GM04504 (cell line): ENCODE data around the gene ETV7.
"Not testable (repeated sequence)": the region's sequence is repeated elsewhere in the genome, so short reads cannot be mapped to it uniquely, and the experiment has no call there.

Source experiments
- DNase-seq: peaks from one replicate; pipeline ENCODE4 v3.0.0-alpha.2; 2012; ENCODE audit warnings: low read depth

ETV7 gene

DNA sequence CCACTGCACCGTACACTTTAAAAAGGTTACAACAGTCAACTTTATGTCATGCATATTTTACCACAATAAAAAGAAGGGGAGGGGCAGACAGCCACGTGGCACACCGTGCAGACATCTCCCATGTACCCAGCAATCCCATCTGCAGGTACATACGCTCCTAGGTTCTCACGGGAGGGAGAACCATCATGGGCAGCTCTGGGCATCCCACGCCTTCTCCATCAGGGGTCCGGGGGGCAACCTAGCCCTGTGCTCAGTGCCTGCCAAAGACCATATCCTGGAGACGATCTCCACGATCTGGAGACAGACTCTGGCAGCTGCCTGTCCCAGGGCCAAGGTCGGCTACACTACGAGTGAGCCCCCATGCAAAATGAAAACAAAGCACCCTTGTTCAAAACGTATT lies 48.3 kb downstream of the ETV7 start:
- DNase-seq, result no peak

DNA sequence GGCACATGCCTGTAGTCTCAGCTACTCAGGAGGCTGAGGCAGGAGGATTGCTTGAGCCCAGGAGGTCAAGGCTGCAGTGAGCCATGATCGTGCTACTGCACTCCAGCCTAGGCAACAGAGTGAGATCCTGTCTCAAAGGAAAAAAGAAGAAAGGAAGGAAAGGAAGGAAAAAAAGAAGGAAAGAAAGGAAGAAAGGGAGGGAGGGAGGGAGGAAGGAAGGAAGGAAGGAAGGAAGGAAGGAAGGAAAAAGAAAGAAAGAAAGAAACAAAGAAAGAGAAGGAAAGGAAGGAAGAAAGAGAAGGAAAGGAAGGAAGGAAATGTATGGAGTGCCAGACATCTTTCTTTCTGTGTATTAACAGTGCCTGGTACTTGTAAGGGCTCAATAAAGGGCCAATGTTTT lies 49.2 kb downstream of the ETV7 start:
- DNase-seq, result not testable (repeated sequence)

DNA sequence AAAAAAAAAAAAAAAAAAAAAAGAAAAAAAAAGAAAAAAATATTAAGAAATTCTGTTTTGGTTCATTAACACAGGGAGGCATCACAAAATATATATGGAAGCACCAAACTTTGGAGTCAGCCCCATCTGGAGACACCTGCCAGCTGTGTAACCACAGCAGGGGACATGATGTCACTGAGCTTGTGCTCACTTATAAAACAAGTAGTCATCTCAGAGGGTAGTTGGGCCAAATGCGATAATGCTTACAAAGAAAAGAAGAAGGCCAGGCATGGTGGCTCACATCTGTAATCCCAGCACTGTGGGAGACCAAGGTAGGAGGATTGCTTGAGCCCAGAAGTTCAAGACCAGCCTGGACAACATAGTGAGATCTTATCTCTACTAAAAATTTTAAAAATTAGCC lies 49.7 kb downstream of the ETV7 start:
- no peak for DNase-seq

DNA sequence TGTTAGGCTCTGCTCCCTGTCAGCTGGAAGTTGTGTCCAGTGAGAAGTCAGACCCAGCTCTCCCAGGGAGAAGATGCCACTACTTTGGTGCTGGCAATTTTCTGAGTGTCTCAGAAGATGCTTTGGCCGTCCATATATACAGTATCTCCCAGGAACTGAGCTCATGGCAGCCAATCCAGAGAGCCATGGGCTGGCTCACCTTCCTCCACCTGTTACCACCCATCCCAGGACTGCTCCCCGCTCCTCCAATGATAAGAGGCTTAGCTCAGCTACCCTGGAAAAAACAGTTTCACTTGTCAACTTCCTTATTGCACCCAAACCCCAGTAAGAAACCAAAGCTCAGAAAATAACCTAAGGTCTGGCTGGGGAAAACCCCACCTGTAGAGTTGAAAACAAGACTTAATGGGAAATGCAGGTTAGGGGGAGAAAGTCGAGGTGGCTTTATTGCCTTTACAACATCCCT lies 50.7 kb downstream of the ETV7 start, which contains the start of gene BNIP5:
Gene BNIP5, minus strand, starts transcription at position 110 of the 463 bp plus-strand sequence. CDS start 6,198 bp downstream, outside the sequence.
- DNase-seq, result no peak

DNA sequence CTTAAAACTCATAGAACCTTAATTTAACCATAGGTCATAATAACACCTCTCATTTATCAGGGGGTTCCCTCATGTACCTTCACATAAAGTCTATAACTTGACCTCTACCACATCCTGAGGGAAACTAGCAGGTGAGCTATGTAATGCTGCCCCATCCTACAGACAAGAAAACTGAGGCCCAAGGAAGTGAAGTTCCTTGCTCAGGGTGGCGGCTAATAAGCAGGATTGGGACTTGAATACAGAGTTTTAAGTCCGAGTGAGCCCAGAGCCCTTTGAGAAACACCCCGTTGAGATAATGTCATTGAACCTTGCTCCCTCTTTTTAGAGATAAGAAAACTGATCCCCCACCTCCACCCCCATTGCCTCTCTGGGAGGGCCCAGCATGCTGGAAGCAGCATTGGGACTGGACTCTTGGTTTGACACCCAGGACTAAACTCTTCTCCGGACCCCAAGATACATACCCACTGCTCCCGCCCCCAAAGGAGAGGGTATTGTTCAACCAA lies 51.2 kb downstream of the ETV7 start:
- DNase-seq, result no peak

DNA sequence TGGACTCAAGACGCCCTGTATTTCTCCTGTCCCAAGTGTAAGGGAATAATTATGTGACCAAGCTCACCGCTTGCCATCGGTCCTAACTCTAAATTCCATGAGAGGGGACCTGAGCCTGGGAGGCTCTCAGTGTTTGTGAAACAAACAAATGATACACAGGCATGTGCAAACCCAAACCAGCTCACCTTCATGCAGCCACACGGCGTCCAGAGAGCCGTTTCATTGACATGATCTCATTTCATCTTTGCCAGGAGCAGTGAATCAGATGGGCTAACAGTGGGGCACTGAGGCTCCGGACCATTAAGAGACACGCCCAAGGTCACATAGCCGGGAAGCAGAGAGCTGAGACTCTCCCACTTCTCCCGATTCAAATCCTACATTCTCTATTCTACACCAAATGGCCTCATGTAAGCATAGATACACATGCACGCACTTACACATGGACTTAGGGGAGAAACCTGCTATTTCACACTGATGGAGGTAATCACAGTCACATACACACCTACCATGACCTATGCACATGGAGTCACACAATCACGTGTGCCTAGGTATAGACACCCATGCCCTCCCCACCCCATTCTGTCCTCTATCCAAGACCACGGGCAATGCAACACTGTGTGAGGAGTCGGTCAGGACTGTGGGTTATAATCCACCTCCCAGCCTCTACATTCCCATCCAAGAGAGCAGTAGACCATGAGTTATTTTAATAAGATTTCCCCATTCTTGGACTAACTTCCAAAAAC lies 51.8 kb downstream of the ETV7 start:
- no peak for DNase-seq

DNA sequence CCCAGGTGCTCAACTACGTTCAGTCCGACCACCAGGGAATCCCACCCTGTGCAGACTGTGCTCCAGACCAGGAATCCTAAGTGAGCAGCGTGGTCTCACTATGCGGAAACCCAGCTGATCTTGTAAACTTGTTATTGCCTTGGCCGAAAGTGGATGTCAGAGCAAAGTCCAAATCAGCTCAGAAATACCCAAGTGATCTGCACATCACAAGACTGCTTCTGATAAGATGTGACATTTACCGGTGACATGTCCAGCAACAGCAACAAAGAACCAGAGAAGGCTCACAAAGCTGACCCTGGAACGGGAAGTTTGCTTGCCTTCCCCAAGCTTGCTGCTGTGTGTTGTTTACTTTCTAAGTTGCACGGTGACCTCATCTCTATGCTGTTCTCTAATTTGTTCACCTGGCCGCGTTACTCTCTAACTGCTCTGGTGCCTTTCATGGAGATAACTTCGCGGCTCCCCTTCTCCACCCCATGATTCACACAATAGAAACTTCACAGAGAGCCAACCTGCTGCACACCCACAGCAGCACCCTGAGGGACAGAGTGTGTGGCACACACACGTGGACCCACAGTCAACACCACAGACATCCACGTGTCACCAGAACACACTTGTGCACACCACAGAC lies 52.5 kb downstream of the ETV7 start:
- no peak for DNase-seq

DNA sequence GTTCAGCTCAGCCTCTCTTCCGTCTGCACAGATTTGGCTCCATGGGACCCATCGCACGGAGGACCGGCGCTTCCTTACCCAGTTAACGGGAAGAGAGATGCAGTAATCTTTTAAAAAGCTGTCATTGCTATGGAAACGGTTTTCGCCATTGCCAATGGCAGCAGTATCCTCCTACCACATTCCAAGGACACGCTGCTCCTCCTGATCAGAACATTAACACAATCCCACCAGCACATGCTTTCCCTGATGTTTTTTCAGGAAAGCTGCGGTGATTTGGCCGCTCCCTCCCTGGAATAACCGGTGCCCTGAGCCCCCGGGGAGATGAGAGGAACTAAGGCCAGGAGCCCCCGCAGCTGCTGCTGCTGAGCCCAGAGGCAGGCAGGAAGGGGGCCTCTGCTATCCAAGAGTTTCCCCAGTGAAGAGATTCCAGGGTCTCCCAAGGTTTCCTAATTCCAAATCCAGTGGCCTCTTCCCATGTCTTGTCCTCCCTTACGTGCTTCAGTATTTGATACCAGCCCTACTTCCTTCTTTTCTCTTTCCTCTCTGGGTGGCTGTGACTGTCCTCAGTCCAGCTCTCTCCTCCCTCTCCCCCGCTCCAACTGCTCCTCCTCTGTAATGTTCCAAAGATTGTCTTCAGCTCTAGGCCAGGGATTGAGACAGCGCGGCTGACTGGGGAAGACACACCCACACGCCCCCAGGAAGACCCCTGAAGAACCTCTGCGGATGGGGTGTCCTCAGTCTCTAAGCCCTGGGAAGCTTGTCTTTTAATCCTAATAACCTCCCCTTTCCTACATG lies 53.3 kb downstream of the ETV7 start:
- no peak for DNase-seq

DNA sequence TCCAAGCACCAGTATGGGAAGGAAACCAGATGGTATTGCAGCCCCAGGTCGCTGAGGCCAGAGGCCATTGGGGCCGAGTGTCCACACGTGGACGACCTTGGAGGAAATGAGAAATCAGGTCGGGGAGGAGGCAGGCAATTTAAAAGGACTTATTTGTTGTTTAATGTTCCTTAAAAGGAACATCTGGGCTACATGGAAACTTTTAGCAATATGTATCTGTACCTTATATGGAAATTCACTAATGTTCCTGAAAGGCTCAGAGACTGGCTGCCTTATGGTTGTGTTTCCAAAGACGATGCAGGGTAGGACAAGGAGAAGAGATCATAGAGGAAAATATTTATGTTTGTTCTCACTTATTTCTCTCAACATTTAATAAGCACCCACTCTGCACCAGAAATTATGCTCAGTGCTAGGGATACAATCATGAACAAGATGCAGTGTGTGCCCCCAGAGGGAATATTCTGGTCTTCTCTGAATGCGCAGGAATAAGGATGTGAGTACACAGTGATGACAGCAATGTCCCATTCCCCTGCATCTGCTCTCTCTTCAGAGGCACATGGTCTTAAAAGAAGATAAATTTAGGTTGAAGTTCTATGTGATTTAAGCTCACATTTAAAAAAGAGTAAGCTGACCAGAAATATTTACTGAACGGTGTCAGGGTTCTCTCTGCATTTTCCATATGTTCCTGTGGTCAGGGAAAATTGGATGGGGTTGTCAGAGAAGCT lies 54.1 kb downstream of the ETV7 start:
- no peak for DNase-seq

DNA sequence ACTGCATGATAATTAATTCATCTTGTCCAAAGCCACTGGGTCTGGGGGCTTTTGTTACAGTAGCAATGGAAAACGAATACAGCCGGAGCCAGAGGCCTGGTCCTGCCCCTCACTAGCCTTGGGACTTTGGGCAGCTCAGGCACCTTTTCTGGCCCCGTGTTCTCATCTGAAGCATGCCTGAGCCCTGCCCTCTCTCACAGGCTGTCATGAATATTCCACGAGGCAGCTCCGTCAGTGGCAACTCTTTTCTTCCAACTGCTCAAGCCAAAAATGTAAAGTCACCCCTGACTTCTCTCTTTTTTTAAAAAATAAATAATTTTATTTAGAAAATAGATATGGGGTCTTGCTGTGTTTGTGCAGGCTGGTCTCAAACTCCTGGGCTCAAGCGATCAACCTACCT lies 56.1 kb downstream of the ETV7 start:
- DNase-seq, result no peak

DNA sequence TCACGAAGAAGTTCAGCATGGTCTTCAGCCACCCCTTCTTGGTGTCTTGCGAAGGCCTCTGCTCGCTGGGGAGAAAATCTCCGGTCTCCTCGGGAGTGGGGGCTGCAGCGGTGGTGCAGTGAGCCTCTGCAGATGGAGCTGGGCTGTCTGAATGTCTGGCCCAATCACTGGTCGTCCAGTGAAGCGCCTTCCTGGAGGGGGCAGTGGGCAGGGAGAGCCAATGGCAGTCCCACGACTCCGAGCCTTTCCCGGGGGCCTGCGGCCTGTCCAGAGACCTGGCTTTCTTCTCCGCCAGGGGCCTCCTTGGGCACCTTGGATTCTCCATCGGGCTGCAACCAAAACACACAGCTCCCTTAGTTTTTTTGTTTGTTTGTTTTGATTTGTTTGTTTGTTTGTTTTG lies 57.1 kb downstream of the ETV7 start:
- no peak for DNase-seq

DNA sequence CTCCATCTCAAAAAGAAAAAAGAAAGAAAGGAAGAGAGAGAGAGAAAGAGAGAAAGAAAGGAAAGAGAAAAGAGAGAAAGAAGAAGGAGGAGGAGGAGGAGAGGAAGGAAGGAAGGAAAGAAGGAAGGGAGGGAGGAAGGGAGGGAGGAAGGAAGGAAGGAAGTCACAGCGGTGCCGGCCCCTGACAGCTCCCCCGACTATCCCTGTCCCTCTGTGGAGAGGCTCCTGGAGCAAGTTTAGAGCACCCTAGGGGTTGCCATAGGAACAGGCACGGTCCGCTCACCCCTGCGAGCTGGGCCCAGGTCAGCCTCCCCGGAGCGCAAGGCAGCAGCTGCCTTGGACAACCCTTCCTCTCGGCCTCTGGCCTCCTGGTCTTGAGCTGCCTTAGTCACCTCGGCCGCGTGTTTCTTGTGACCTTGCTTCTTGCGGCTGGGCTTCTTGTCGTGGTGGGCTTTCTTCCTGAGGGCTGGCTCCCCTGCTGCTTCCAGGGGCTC lies 57.6 kb downstream of the ETV7 start:
- DNase-seq, result no peak

DNA sequence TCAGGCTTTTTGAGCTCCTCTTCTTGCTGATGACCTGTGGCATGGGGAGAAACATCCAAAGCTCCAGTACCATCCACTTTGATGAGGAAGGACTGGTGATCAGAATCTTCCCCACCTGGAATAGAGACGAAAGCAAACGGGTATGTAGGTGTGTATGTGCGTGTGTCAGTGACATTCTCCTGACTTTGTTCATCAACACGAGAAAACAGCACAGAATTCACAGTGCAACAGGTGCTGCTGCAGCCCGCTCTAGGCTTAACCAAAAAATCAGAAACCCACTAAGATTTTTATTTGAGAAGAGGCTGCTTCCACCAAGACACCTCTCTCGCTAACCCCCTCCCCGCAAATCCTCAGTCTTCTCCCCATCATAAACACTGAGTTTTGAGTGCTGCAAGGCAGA lies 58.9 kb downstream of the ETV7 start:
- DNase-seq, result no peak

DNA sequence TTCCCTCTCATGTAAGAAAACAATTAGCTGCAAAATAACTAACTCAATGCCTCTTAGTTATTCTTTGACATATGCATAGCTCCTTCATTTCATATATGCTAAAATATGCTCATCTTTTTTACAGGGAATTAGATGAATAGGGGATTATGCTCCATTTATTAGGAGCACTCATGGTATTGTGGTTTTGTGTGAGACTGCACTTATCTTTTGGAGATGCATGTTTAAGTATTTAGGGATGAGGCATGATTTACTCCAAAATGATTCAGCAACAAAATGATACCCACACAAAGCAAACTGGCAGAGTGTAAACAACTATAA lies 59.6 kb downstream of the ETV7 start:
- no peak for DNase-seq

DNA sequence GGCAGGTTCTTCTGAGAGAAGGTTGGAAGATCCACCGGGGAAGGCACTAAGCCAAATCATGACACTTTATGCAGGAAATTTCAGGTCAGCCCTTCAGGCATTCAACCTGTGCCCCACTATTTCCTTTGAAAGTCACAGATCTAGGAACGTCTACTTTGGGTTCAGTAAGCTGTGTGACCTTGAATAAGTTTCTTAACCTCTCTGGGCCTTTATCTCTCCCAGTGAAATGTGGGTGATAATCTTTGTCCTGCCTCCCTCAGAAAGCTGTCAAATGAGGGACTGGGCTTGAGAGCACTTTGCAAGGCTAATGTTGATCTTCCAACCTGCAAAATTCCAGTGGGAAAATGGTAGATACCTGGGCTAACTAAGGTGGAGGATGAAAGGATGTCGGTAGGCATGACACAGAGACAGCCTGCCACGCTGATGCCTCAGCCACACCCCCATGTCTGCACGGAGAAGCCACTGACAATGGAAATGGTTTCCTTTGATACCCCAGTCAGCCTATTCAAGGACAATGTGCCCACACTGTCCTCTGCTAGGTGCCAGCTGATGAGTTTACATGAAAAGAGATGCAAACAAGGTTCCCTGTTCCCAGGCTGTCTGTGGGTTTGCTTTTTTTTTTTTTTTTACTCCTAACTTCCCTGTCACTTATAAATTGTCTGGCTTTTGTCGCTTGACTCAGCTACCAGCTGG lies 60.1 kb downstream of the ETV7 start:
- no peak for DNase-seq

DNA sequence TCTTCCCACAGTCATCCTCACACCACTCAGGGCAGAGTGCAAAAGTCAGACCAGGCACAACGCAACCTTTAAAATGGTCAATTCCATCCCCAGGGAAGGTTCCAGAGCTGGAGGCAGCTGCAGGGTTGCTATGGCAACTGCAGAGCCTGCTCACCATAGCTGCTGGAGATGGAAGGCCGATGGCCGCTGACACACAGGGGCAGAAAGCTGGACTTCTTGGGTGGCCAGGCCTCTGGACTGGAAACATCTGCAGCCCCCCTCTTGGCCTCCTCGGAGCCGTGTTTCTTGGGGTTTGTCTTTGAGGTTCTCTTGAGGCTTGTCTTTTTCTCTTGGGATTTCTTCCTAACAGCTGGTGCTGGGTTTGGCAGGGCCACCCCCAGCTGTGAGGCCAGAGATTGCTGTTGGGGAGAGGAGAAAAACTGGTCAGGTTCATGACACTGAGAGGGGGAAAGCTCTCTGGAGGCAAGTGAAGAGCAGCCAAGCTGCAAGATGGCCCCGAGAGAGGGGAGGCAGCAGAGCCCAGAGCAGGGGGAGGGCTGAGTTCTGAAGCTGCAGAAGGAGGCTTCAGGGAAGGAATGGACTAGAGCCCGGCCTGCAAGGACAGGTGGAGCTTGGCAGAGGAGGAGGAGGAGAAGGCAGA lies 61.0 kb downstream of the ETV7 start:
- DNase-seq, result no peak

DNA sequence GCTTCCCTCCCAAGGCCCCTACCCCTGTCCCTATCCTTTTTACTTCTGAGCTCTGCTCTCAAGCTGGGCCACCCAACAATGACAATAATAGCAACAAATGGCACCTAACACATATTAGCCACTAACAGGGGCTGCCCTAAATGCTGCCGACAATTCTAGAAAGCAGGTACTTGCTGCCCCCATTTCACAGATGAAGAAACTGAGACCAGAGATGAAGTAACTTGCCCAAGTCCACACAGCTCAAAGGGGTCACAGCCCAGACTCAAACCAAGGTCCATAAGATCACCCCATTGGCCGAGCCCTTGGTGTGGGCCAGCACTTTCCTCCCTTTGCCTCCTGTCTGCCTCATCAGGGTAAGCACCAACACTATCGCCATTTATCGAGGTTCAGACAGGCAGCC lies 62.8 kb downstream of the ETV7 start:
- DNase-seq, result no peak

DNA sequence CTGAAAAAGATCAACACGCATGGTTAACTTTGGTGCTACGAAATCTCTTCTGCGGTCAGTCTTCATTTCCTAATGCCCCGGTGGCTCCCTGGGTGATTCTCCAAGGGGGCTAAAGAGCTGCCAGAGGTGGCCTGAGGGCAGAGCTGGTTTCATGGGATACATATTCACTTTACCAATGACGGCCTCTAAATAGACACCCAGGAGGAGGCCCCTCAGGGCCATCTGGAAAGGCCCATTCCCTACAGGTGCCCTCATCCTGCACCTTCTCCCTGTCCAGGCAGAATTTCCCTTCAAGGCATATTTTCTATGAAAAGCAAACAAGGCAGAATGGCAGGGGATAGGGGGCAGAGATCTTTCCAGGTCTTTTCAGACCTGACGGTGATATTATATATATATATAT lies 63.3 kb downstream of the ETV7 start:
- DNase-seq, result no peak

DNA sequence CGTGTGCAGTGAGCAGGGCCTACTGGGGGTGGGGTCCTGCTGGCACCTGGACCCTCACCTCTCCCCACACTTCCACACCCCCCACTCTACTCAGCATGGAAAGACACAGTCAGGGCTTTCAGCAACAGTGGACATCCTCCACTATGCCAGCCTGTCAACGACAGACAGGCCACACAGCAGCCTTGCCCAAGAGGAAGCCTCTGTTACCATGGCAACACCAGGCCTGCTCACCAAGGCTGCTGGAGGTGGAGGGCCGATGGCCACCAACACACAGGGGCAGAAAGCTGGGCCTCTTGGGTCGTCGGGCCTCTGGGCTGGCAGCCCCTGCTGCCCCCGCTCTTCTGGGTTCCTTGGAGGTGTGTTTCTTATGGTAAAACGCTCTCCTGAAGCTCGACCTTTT lies 64.4 kb downstream of the ETV7 start:
- no peak for DNase-seq

DNA sequence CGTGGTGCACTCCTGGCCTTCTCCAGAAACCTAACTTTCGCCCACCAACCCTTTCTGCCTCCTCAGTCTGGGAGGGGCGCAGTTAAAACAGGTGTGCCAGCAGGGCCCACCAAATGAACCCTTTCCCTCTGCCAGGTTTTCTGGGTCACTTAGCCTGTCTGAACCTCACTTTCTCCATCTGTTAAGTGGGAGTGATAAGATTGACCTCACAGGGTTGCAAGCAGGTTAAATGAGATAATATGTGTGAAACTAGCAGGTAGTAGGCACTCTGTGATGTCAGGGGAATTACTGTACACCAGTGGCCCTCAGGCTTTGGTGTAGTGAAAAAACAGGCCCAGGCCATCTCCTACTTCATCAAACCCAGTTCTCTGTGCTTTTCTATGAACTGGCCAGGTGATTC lies 64.9 kb downstream of the ETV7 start:
- DNase-seq, result no peak

DNA sequence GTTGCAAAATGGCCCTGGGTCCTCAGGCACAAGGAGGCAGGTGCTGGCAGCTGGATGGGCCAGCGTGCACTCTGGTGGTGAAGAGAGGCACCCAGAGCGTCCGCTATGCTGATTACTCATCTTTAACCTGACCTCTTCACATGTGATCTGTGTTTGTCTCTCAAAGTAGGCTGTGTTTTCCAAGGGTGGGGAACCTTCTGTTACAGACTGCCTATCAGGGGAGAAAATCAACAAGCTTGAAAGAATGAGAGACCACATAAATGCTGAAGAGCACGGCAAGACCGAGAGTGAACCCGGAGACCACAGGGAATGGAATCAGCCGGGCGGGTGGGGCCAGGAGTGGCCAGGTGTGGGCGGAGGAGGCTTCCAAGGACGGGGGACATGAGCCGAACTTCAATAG lies 67.0 kb downstream of the ETV7 start:
- DNase-seq, result no peak
